K562 (cell line): ENCODE results near the gene SH3TC1. TPM values are rescaled to one million over a fixed set of nuclear protein-coding genes. Genes with fewer than 3 reads are reported as not detected.
A peak's percentile ranks its signal among the peaks of the same experiment; 100 is the strongest.

Experiments
- DACH1 ChIP-seq: fragments of 450-650 bp; IDR thresholded peaks from 2 replicates; pipeline ENCODE4 v1.6.1; 2018; ENCODE audit not compliant: partially characterized antibody
- FOXK2 ChIP-seq, 2 experiments: fragments of 450-650 bp; IDR thresholded peaks in 1 of 2; conservative IDR thresholded peaks in 1 of 2; 2 replicates each; pipeline ENCODE4 v1.6.1; 2016; ENCODE audit warnings: low read depth in 2 of 2, mild to moderate bottlenecking in 1 of 2
- GABPB1 ChIP-seq: sonication (generic); formaldehyde crosslinking; IDR thresholded peaks from 2 replicates; pipeline ENCODE4 v1.8.0; 2022; ENCODE audit warnings: mild to moderate bottlenecking, missing genetic modification reagents
- NFATC3 ChIP-seq: fragments of 450-650 bp; IDR thresholded peaks from 2 replicates; pipeline ENCODE4 v1.6.1; 2017; ENCODE audit warnings: mild to moderate bottlenecking
- PURB ChIP-seq: sonication (generic); formaldehyde crosslinking; IDR thresholded peaks from 2 replicates; pipeline ENCODE4 v1.9.0; 2021; ENCODE audit warnings: low read depth, mild to moderate bottlenecking, missing genetic modification reagents
- RBM15 ChIP-seq: fragments of 200-400 bp; formaldehyde crosslinking; IDR thresholded peaks from 2 replicates; pipeline ENCODE4 v1.6.1; 2018; ENCODE audit warnings: mild to moderate bottlenecking, low read length, moderate library complexity; ENCODE audit not compliant: insufficient read depth
- ZBTB1 ChIP-seq: sonication (generic); formaldehyde crosslinking; IDR thresholded peaks from 2 replicates; pipeline ENCODE4 v1.8.1; 2023; ENCODE audit warnings: missing genetic modification reagents, low read depth, mild to moderate bottlenecking, borderline replicate concordance
- ZFP30 ChIP-seq: fragments of 250-450 bp; sonication (Bioruptor Pico); IDR thresholded peaks from 2 replicates; pipeline ENCODE4 v1.8.0; 2022; ENCODE audit warnings: moderate library complexity, mild to moderate bottlenecking, inconsistent platforms, borderline replicate concordance
- ZNF121 ChIP-seq: sonication (generic); formaldehyde crosslinking; conservative IDR thresholded peaks from 2 replicates; pipeline ENCODE4 v1.8.0; 2022; ENCODE audit warnings: missing genetic modification reagents
- ZNF217 ChIP-seq: sonication (generic); formaldehyde crosslinking; IDR thresholded peaks from 2 replicates; pipeline ENCODE4 v1.8.0; 2022; ENCODE audit warnings: mild to moderate bottlenecking, missing genetic modification reagents
- ZNF311 ChIP-seq: fragments of 250-450 bp; sonication (Bioruptor Pico); IDR thresholded peaks from 2 replicates; pipeline ENCODE4 v1.4.0; 2020; ENCODE audit warnings: mild to moderate bottlenecking, moderate library complexity
- polyA plus RNA-seq, 8 experiments: library from polyadenylated mRNA; depleted of rRNA in 4 of 8; stranded (reverse) in 5 of 8; unstranded in 3 of 8; fragments of >200 nt; fragmentation: Nextera tagmentation in 2 of 8; fragmentation: Illumina TruSeq in 1 of 8; extraction: Ambion mirVana in 2 of 8; extraction: Trizol in 1 of 8; gene quantifications; 2 replicates each; pipeline versions ENCODE4 v1.2.1 to v1.2.3, GENCODE V29; 2011 to 2014; ENCODE audit warnings: inconsistent platforms in 1 of 8, missing spikeins in 1 of 8
- total RNA-seq, 7 experiments: library from RNA; depleted of rRNA in 6 of 7; stranded (reverse); fragments of >200 nt in 6 of 7; fragmentation: Illumina TruSeq in 2 of 7; extraction: Trizol in 2 of 7; gene quantifications; 2 replicates each; pipeline versions ENCODE4 v1.2.1 to v1.2.3, GENCODE V29; 2011 to 2021; ENCODE audit warnings: low replicate concordance in 1 of 7
- TF ChIP-seq, protein P1 (sequence below): fragments of 450-650 bp; IDR thresholded peaks from one replicate; pipeline ENCODE4 v1.6.1; 2018; ENCODE audit warnings: mild to moderate bottlenecking, moderate library complexity; ENCODE audit not compliant: partially characterized antibody
- TF ChIP-seq, protein P2 (sequence below), 3 experiments: fragments of 200-800 bp in 1 of 3; sonication (Bioruptor generic) in 1 of 3; sonication (generic) in 1 of 3; formaldehyde crosslinking in 1 of 3; IDR thresholded peaks; 2 replicates each; pipeline versions ENCODE4 v1.6.1 to v1.8.0; 2016 to 2022; ENCODE audit warnings: mild to moderate bottlenecking in 2 of 3, missing compliant biosample characterization in 2 of 3, missing genetic modification characterization in 2 of 3, missing genetic modification reagents in 1 of 3
- TF ChIP-seq, protein P3 (sequence below), 2 experiments: IDR thresholded peaks; 2 replicates each; pipeline ENCODE4 v1.6.1; 2011; ENCODE audit warnings: borderline replicate concordance in 1 of 2, control low read depth in 1 of 2, low read depth in 1 of 2, low read length in 1 of 2, mild to moderate bottlenecking in 1 of 2, mixed read lengths in 1 of 2, moderate library complexity in 1 of 2; ENCODE audit not compliant: insufficient read depth in 1 of 2, insufficient read length in 1 of 2, poor library complexity in 1 of 2, severe bottlenecking in 1 of 2; ENCODE audit errors: extremely low read depth in 1 of 2
- TF ChIP-seq, protein P4 (sequence below): fragments of 250-450 bp; sonication (Bioruptor Pico); IDR thresholded peaks from 2 replicates; pipeline ENCODE4 v1.5.0; 2022; ENCODE audit warnings: mild to moderate bottlenecking
- TF ChIP-seq, protein P5 (sequence below): fragments of 250-450 bp; sonication (Bioruptor Pico); IDR thresholded peaks from 2 replicates; pipeline ENCODE4 v1.5.0; 2021; ENCODE audit warnings: mild to moderate bottlenecking, moderate library complexity

Gene SH3TC1
- total and polyA plus RNA-seq, 9 of the 15 experiments (the other 6 are each of a cell fraction or from before 2014, with no cell fraction given): 0.04 to 2.1 (median 0.48) TPM; not detected in 1

DNA sequence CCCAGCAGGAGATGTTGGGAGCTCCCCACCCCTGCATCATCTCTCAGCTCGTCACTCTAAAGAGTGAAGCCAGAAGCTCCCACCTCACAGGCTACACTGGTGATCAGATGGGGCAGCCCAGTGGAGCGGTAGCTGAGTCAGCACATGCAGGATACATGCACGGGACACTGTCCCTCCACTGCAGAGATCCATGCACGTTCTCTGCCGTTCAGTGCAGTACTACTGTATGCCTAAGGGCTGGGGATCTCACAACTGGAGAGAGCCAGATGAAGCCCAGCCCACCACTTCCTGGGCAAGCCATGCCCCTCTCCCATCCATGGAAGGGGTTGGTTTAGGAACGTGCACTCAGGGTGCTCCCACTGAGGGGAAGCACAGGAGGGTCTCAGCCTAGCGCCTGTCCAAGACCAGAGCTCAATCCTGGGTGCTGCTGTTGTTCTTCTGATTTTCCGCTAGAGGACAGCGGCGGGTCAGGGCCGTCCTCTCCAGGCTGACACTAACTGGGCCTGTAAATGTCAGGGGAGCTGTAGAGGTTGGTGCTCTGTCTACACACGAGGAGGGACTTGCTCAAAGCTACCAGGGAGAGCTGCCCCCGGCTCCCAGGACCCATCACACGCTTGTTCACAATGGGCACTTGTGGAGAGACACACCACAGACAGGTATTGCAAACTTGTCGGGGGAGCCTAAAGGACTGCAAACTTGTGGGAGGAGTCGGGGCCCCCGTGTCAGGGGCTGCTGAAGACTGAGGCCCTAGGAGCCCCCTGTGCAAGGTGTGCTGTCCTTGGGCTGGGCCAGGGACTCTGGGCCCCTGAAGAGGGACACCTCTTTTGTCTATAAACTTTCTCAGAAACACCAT lies 22.3 kb upstream of the SH3TC1 start (continued):
- TF ChIP-seq ZNF217: no peak
- TF ChIP-seq, protein P1, sequence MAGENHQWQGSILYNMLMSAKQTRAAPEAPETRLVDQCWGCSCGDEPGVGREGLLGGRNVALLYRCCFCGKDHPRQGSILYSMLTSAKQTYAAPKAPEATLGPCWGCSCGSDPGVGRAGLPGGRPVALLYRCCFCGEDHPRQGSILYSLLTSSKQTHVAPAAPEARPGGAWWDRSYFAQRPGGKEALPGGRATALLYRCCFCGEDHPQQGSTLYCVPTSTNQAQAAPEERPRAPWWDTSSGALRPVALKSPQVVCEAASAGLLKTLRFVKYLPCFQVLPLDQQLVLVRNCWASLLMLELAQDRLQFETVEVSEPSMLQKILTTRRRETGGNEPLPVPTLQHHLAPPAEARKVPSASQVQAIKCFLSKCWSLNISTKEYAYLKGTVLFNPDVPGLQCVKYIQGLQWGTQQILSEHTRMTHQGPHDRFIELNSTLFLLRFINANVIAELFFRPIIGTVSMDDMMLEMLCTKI: no peak
- 0 out of 4 replicates have a peak, but pooled peaks of 1 of the 2 experiments have one; percentile 22 for TF ChIP-seq FOXK2 (conservative IDR thresholded peaks at IDR 0.05 in 1 of 2, IDR thresholded peaks at IDR 0.05 in 1 of 2; ENCODE audit: low read depth in 2 of 2)
- TF ChIP-seq ZFP30 (CRISPR knock-in tag): no peak
- TF ChIP-seq DACH1: no peak
- no peak for TF ChIP-seq PURB
- TF ChIP-seq, protein P2, sequence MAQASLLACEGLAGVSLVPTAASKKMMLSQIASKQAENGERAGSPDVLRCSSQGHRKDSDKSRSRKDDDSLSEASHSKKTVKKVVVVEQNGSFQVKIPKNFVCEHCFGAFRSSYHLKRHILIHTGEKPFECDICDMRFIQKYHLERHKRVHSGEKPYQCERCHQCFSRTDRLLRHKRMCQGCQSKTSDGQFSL (CRISPR knock-in tag; IDR thresholded peaks at IDR 0.05): no peak
- TF ChIP-seq, protein P2 (tag; IDR thresholded peaks at IDR 0.05): no peak
- TF ChIP-seq ZNF311: no peak
- TF ChIP-seq NFATC3: no peak
- TF ChIP-seq, protein P3, sequence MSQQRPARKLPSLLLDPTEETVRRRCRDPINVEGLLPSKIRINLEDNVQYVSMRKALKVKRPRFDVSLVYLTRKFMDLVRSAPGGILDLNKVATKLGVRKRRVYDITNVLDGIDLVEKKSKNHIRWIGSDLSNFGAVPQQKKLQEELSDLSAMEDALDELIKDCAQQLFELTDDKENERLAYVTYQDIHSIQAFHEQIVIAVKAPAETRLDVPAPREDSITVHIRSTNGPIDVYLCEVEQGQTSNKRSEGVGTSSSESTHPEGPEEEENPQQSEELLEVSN (IDR thresholded peaks at IDR 0.05; ENCODE audit: borderline replicate concordance in 1 of 2, extremely low read depth in 1 of 2, insufficient read depth in 1 of 2, insufficient read length in 1 of 2, low read depth in 1 of 2, low read length in 1 of 2, poor library complexity in 1 of 2, severe bottlenecking in 1 of 2): no peak
- TF ChIP-seq, protein P4, sequence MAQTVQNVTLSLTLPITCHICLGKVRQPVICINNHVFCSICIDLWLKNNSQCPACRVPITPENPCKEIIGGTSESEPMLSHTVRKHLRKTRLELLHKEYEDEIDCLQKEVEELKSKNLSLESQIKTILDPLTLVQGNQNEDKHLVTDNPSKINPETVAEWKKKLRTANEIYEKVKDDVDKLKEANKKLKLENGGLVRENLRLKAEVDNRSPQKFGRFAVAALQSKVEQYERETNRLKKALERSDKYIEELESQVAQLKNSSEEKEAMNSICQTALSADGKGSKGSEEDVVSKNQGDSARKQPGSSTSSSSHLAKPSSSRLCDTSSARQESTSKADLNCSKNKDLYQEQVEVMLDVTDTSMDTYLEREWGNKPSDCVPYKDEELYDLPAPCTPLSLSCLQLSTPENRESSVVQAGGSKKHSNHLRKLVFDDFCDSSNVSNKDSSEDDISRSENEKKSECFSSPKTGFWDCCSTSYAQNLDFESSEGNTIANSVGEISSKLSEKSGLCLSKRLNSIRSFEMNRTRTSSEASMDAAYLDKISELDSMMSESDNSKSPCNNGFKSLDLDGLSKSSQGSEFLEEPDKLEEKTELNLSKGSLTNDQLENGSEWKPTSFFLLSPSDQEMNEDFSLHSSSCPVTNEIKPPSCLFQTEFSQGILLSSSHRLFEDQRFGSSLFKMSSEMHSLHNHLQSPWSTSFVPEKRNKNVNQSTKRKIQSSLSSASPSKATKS (CRISPR knock-in tag): no peak
- TF ChIP-seq GABPB1: no peak
- TF ChIP-seq, protein P5, sequence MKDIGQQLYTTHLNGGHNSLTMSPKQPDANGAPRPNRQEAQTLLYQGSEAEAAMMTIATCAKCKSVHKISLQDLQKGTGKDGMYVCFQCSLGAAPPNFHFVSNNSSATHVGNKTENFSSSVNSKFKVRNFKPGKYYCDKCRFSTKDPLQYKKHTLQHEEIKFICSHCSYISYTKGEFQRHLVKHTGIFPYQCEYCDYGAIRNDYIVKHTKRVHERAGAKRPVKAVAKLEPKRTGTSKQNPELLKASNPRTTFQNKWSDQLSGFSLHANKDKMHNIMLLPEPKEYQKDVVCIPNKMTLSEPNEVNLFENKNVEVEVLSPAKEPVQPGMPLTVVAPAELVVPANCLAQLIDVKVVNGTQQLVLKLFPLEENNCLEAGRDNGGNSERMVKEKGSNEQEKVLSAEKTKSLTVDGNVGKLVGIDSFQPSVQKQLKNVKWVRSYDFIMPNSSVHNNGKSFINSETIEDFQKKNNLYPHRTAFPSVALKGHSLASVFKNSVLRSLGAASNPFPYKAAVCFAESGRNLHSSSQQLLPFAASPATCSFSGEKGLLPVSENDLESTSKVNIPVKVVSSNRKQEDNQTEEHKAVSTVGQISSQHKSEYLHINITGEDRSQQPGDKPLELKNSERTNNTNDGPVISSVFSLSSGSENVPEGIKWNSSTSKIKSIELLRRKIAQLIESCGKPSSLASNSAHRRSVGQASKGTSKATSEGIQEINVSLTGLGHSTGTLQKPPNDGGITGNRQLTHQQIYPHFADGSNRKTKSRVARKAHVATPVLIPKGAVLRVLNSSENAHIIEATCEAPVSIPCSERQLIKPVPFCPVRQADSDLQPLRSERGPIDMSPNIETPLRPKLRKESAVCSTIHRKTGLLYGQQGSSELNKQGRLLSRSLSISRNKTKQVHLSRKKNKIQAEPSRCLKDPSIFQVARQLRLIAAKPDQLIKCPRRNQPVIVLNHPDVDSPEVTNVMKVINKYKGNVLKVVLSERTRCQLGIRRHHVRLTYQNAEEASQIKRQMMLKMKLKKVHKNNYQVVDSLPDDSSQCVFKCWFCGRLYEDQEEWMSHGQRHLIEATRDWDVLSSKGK (CRISPR knock-in tag): no peak
- no peak for TF ChIP-seq RBM15
- TF ChIP-seq ZBTB1: no peak
- TF ChIP-seq ZNF121: no peak
